ENCODE data around the gene AIG1.

Gene AIG1

GRCh38 chr6:143123941-143124340 lies 63.3 kb downstream of the AIG1 start:
- no peak for DNase-seq (ENCODE audit: extremely low read depth, insufficient read length)
- Histone ChIP-seq H3K27me3 (replicated peaks; ENCODE audit: control insufficient read depth, insufficient read depth, low read length) (no peaks in the 10 kb centered on the region), H3K36me3 (ENCODE audit: control insufficient read depth, insufficient read depth, low read length) (no peaks in the 10 kb centered on the region; the same call in 1 of the 2 replicates), H3K4me3 (replicated peaks; ENCODE audit: low read depth, low read length) (no peak overlapping the region)
- TF ChIP-seq CTCF (IDR thresholded peaks at IDR 0.05; ENCODE audit: insufficient read depth, low read length, poor library complexity, severe bottlenecking): no peak

DNA sequence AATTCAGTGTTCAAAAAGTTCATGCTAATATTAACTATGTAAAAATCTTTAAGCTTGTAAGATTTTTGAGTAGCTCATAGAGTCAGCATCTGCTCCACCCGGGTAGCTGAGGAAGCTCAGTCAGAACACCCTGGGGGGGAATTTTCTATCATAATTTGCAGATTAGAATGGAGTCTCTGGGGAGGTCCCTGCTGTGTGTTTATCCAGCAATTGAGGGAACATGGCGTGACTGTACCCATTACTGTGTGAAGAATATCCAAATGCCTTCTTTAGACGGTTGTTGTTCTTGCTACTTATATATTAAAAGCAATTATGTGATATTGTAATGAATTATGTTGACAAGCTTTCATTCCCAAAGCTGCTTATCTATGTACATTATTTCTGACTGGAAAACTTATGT lies 64.8 kb downstream of the AIG1 start:
- Histone ChIP-seq H3K4me3 (replicated peaks; ENCODE audit: low read depth, low read length) (no peak overlapping the region), H3K27me3 (replicated peaks; ENCODE audit: control insufficient read depth, insufficient read depth, low read length) (no peaks in the 10 kb centered on the region), H3K36me3 (ENCODE audit: control insufficient read depth, insufficient read depth, low read length) (no peaks in the 10 kb centered on the region; the same call in 1 of the 2 replicates)
- no peak for DNase-seq (ENCODE audit: extremely low read depth, insufficient read length)
- no peak for TF ChIP-seq CTCF (IDR thresholded peaks at IDR 0.05; ENCODE audit: insufficient read depth, low read length, poor library complexity, severe bottlenecking)

DNA sequence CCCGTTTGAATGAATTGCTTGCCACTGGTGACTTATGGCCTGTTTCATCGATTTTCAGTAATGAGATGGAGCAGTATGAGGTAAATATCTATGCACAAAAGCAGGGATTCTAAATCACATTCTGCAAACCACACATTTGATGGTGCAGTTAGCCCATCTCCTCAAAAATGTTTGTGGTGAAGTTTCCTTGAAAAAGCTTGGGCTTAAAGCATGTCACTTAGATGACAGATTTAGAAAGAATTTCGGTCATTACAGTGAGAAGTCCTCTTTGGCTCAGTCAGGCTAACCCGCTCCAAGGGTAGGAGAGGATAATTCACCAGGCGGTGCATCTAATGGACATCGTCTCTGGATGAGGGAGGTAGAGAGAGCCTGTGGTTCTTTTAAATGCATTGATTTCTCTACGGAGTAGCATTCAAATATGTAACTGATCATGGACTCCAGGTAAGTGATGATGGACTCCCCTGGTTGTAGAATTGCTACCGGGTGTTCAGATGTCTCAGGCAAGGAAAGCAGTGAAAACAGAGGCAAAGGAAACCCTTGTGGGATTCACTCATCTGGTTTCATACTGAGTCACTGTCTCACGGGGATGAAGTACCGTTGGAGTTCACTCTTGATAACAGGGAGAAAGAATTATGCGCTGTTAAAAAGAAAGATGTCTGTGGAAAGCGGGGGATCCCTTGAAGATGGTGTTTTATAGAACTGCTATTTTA lies 65.3 kb downstream of the AIG1 start:
- no peak for DNase-seq (ENCODE audit: extremely low read depth, insufficient read length)
- H3K27me3 ChIP-seq (replicated peaks; ENCODE audit: control insufficient read depth, insufficient read depth, low read length): no peaks in the 10 kb centered on the region
- no peak for TF ChIP-seq CTCF (IDR thresholded peaks at IDR 0.05; ENCODE audit: insufficient read depth, low read length, poor library complexity, severe bottlenecking)
- no peaks in the 10 kb centered on the region; the same call in 1 of the 2 replicates for H3K36me3 ChIP-seq (ENCODE audit: control insufficient read depth, insufficient read depth, low read length)
- H3K4me3 ChIP-seq (replicated peaks; ENCODE audit: low read depth, low read length): no peak overlapping the region

DNA sequence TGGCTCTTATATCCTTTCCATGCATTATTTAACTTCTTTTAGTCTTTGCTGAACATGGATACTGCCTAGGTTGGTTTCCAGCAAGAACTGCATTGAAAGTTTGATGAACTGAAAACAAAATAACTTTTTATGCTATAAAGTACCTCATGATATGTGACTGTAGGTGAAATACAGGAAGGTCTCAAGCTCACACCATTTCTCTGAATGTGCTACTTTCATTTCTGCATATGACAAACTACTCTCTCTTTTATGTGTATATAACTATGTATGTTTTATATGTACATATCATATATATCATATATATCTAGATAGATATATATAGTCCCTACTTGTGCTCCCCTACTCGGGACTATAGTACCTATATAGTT lies 65.9 kb downstream of the AIG1 start:
- Histone ChIP-seq H3K27me3 (replicated peaks; ENCODE audit: control insufficient read depth, insufficient read depth, low read length) (no peaks in the 10 kb centered on the region), H3K4me3 (replicated peaks; ENCODE audit: low read depth, low read length) (no peak overlapping the region), H3K36me3 (ENCODE audit: control insufficient read depth, insufficient read depth, low read length) (no peaks in the 10 kb centered on the region; the same call in 1 of the 2 replicates)
- TF ChIP-seq CTCF (IDR thresholded peaks at IDR 0.05; ENCODE audit: insufficient read depth, low read length, poor library complexity, severe bottlenecking): no peak
- DNase-seq (ENCODE audit: extremely low read depth, insufficient read length): no peak

GRCh38 chr6:143127941-143128680 lies 67.4 kb downstream of the AIG1 start:
- Histone ChIP-seq H3K4me3 (replicated peaks; ENCODE audit: low read depth, low read length) (no peak overlapping the region), H3K27me3 (replicated peaks; ENCODE audit: control insufficient read depth, insufficient read depth, low read length) (no peaks in the 10 kb centered on the region), H3K36me3 (ENCODE audit: control insufficient read depth, insufficient read depth, low read length) (no peaks in the 10 kb centered on the region; the same call in 1 of the 2 replicates)
- TF ChIP-seq CTCF (IDR thresholded peaks at IDR 0.05; ENCODE audit: insufficient read depth, low read length, poor library complexity, severe bottlenecking): no peak
- DNase-seq (ENCODE audit: extremely low read depth, insufficient read length): no peak
